Stimulated activated CD4-positive, alpha-beta T cell treated with anti-CD3 and anti-CD28 coated beads, Interleukin-1b, Interleukin-23, amount 100 ng/mL, for 1 hour (primary cell): ENCODE data around the gene SPOCK2.
A peak's percentile ranks its signal among the peaks of the same experiment; 100 is the strongest.
"Not testable (repeated sequence)": the region's sequence is repeated elsewhere in the genome, so short reads cannot be mapped to it uniquely, and the experiment has no call there.

Experiments used
- DNase-seq, 2 donors: peaks; one replicate each; pipeline ENCODE4 v3.0.0-alpha.2; 2020; ENCODE audit warnings: low read depth in 2 of 2

SPOCK2 gene, protein sequence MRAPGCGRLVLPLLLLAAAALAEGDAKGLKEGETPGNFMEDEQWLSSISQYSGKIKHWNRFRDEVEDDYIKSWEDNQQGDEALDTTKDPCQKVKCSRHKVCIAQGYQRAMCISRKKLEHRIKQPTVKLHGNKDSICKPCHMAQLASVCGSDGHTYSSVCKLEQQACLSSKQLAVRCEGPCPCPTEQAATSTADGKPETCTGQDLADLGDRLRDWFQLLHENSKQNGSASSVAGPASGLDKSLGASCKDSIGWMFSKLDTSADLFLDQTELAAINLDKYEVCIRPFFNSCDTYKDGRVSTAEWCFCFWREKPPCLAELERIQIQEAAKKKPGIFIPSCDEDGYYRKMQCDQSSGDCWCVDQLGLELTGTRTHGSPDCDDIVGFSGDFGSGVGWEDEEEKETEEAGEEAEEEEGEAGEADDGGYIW

GRCh38 chr10:72087969-72088888 is at the start of gene SPOCK2:
Gene SPOCK2, minus strand, starts transcription at chr10:72088551. Its CDS starts 223 bp downstream, at chr10:72088328.
- peak in 1 of 2 donors; percentile 43 for DNase-seq

GRCh38 chr10:72137583-72137982 is 49.2 kb upstream of the SPOCK2 start:
- no peak for DNase-seq

DNA sequence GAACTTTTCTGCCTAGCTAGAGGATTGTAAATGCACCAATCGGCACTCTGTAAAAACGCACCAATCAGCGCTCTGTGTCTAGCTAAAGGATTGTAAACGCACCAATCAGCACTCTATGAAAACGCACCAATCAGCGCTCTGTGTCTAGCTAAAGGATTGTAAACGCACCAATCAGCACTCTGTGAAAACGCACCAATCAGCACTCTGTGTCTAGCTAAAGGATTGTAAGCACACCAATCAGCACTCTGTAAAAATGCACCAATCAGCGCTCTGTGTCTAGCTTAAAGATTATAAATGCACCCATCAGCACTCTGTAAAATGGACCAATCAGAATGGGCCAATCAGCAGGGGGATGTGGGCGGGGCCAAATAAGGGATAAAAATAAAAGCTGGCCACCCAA is 47.9 kb upstream of the SPOCK2 start:
- DNase-seq, result not testable (repeated sequence)

DNA sequence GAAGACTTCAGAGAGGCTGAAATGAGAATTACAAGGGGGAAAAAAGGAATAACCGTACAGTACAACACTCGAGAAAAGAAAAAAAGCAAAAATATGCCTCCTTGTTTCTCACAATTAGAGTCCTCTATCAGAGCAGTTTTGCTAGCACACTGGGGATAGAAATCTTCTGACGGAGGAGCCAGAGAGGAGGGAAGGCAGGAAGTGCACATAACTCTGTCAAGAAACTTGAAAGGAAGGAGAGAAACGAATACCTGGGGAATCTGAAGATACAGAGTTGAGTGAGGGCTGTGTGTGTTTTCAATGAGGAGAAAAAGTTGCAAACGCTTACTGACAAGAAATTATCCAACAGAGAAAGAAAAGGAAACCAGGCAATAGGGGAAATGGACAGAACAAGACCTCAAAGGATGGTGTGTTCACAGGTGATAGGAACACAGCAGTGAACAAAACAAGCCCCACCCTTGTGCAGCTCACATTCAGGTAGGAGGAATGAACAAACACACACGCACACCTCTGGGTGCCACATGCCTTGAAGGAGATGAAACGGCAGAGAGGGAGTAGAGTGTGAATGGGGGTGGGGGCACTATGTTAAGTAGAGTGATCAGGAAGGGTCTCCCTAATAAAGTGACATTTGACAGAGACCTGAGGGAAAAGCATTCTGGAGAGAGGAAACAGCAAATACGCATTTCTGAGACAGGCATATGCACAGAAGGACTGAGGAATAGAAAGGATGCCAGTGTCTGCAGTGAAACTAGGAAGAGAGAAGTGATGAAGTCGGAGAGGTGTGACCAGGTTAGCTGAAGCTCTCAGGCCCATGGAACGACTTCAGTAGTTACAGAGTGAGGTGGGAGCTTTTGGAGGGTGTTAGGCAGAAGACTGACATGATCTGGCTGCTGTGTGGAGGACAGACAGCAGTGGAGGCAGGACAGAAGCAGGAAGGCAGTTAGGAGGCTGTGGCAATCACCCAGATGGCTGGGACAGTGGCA is 46.7 kb upstream of the SPOCK2 start:
- no peak for DNase-seq

- no peak for DNase-seq
These were observed 45.2 kb upstream of the SPOCK2 start for GRCh38 chr10:72133517-72133916.

DNA sequence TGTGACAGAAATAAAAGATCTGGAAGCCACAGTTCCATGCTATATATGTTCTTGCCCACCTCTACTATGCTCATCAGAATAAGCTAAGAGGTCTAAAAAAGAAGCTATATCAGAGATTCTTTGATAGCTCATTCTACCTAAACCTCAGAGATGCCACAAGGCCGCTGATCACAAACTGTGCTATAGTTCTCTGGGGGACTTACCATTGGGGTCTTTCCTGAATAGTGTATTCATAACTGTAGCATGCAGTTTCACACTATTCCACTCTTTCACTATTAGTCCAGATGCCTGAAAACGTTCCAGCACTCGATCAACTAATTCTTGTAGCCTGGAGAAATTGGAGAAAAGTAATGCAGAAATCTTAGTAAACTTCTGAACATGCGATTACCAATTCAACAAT is 44.5 kb upstream of the SPOCK2 start:
- DNase-seq, result no peak

GRCh38 chr10:72127571-72127970 is 39.2 kb upstream of the SPOCK2 start:
- no peak for DNase-seq

DNA sequence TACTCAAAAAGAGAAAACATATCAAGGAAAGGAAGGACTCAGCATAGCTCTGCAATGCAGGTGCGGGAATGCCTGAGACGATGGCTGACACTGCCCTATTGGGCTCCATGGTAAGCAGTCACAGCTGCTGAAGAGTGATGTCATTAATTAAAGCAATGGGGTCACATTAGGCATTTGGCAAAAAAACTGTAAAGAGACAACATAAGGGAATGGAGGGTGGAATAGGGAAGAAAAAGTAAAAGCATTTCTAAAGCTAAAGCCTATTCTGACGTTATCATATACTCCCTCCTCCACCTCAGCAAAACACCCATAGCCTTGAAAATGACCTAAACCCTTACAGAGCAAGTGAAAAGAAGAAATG is 38.5 kb upstream of the SPOCK2 start:
- no peak for DNase-seq

- DNase-seq, result no peak
These were observed 38.0 kb upstream of the SPOCK2 start for GRCh38 chr10:72126184-72126871.

DNA sequence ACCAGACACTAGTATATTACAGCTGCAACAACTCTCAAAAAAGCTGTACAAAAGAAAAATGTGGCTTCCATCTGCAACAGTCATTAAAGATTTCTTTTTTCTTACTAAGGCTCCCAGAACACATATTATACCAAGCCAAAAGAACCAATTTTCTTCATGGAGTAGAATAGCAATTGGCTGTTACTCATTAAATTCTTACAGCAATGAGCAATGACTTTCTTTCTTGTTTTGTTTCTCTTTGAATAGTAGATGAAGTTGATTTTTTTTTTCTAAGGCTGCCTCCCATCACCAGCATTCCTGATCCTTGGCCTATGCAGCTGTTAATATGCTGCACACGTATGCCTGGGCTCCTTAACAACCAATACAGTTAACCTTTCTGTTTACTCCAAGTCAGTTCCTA is 36.6 kb upstream of the SPOCK2 start:
- DNase-seq, result no peak

- DNase-seq, result no peak
These were observed 36.0 kb upstream of the SPOCK2 start for GRCh38 chr10:72124381-72124780.

GRCh38 chr10:72123616-72124015 is 35.3 kb upstream of the SPOCK2 start:
- DNase-seq, result no peak

DNA sequence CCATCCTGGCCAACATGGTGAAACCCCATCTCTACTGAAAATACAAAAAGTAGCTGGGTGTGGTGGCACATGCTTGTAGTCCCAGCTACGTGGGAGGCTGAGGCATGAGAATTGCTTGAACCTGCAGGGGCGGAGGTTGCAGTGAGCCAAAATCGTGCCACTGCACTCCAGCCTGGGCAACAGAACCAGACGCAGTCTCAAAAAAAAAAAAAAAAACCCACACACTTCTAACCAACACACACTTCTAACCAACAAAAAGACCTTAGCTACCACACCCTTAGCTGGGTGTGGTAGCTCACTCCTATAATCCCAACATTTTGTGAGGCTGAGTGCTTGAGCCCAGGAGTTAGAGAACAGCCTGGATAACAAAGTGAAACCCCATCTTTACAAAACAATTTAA is 33.9 kb upstream of the SPOCK2 start:
- DNase-seq, result no peak

DNA sequence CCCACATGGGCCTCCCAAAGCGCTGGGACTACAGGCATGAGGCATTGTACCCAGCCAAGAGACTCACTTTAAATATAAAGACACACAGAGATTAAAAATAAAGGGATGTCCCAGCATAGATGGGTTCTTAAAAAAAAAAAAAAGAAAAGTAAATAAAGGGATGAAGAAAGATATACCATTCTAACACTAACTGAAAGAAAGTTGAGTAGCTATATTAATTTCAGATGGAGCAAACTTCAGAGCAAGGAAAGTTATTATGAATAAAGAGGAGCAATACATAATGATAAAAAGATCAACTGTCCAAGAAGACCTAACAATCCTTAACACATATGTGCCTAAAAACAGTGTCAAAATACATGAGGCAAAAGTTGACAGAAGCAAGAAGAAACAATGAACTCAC is 33.0 kb upstream of the SPOCK2 start:
- no peak for DNase-seq

- DNase-seq, result no peak
These were observed 28.0 kb upstream of the SPOCK2 start for GRCh38 chr10:72116372-72116771.

DNA sequence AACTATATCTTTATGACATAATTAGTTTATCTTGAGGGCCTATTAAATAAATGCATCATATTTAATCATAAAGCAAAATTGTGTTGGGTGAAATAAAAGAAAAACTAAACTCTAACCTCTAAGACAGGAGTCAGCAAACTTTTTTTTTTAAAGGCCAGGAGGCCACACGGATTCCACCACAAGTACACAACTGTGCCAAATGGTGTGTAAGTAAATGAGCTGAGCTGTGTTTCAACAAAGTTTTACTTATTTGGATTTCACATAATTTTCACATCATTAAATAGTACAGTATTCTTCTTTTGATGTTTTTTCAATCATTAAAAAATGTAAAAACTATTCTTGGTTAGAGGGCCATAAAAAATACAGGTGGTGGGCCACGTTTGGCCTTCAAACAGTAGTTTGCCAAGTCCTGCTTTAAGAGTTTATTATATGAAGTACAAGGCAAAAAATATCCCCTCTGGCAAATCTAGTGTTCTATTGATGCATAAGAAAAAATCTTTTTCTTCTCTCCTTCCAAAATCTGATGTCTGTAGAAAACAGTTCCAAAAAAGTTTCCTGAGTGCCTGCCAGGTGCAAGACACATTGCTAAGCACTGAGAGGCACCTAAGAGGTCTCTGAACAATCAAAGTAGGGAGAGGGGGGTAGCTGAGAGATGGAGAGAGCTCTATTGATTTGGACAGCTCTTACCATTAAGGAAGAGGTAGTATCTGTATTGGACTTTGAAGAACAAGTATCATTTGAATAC is 26.5 kb upstream of the SPOCK2 start:
- no peak for DNase-seq

DNA sequence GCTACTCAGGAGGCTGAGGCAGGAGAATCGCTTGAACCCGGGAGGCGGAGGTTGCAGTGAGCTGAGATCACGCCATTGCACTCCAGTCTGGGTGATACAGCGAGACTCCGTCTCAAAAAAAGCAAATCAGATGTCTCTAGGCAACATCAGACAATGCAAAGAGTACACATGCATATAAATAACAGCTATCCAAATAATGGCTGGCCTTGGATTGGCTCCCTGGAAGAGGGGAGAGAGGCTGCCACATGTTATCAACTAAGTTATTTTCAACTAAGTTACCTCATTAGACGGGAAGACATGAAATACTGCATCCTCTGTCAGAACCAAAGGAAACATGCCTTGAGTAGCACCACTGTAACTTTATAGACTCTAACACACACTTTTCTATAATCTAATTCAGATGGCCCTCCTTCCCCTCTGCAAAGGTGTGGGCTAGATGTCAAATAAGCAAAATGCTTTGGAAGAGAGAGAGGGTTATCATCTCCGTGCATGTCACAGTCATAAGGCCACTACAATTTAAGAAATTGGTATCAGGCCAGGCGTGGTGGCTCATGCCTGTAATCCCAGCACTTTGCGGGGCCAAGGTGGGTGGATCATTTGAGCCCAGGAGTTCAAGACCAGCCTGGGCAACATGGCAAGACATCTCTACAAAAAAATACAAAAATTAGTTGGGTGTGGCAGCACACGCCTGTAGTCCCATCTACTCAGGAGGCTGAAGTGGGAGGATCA is 22.5 kb upstream of the SPOCK2 start:
- DNase-seq, result no peak

DNA sequence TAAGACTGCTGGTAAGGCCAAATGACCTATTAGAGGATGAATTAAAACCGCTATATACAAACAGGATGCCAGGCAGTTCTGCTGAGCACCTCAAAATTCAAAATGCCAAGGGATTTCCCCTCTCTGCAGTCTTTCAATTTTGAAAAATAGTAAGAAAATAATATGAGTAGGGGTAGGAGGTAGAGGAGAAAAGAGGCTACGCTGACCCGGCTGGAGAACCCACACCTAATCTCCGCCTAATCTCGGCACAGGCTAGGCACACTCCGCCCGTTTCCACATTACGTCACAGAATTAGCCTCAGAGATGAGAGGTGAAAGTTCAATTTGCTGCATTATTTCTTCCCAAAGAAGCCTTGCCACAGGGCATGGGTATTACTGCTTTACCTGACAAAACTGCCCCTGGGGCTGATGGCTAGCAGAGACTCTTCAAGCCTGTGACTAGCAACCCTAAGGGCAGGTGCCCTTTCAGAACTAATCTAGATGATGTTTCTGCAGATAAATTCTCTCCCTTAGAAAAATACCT is 21.3 kb upstream of the SPOCK2 start:
- DNase-seq, result no peak
